HG03442 (cell line): Measurements from ENCODE around the gene DOK5.

Source experiments
- ATAC-seq: cut with Tn5 transposase; IDR thresholded peaks from one replicate; pipeline ENCODE4 v1.9.1; 2021; ENCODE audit warnings: mild to moderate bottlenecking, moderate library complexity; ENCODE audit not compliant: unreplicated experiment

DOK5 gene

GRCh38 chr20:54640800-54641199 lies 165.4 kb downstream of the DOK5 start:
- ATAC-seq, result no peak

GRCh38 chr20:54642864-54643667 lies 167.7 kb downstream of the DOK5 start:
- ATAC-seq, result no peak

DNA sequence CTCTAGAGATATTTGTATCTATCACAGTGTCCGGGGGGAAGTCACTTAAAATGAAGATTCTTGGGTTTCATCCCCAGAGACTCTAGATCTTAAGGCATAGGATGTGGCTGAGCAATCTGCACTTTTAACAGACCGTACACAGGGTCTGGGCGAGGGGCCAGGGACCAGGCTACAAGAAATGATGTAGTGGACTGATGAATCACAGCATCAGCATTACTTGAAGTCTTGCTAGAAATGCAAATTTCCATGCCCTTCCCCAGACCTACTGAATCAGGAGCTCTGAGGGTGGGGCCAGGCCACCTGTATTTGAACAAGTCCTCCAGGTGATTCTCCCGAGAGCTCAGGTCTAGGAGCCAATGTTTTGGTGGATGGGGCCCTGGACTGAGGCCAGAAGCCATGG lies 168.4 kb downstream of the DOK5 start:
- no peak for ATAC-seq

DNA sequence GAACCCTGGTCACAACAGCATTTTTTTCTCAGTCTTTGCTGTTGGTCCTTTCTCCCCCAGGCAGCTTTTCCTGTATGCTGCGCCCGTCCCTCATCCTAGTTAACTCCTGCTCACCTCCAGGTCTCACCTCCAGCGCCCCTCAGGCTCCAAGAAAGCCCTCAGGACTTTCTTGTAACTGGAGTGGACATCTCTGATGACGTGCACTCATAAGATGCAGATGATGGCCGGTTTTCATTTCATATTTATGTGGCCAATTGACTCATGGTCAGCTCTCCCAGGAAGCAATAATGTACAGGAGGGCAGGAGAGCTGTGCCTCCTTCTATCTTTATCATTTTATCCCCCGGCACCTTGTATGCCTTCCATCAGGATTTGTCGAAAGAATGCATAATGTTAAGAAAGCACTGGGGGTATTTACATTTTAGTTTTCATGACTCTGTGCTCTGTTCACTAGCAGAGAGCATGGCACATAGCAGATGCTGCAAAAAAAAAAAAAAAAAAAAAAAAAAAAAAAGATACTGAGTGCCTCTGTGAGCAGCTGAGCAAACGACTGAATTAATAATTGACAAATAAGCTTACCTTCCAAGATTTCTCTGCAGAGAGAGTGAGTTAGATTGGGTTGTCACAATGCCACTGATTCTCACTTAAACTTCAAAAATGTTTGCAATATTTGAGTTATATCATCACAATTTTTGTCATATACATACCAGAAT lies 170.2 kb downstream of the DOK5 start:
- no peak for ATAC-seq

- ATAC-seq, result no peak
Measured at GRCh38 chr20:54646156-54646517, 170.7 kb downstream of the DOK5 start.

GRCh38 chr20:54648421-54649142 lies 173.2 kb downstream of the DOK5 start:
- no peak for ATAC-seq

DNA sequence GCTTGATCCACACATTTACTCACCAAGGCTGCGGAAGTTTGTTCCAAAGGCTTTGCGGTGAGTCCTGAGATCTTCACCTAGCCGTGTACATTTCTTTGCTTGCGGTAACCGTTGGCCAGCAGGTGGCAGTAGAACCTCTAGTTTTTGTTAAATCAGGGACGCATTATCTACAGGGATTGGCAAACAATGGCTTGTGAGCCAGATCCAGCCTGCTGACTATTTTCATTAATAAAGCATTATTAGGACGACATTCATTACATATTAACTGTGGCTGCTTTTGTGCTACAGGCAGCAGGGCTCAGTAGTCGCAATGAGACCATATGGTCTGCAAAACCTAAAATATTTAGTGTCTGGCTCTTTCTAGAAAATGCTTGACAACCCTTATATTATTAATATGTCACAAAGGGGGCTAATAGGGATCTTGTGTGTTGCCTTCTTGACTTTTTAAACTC lies 174.1 kb downstream of the DOK5 start:
- ATAC-seq, result peak; percentile 65

DNA sequence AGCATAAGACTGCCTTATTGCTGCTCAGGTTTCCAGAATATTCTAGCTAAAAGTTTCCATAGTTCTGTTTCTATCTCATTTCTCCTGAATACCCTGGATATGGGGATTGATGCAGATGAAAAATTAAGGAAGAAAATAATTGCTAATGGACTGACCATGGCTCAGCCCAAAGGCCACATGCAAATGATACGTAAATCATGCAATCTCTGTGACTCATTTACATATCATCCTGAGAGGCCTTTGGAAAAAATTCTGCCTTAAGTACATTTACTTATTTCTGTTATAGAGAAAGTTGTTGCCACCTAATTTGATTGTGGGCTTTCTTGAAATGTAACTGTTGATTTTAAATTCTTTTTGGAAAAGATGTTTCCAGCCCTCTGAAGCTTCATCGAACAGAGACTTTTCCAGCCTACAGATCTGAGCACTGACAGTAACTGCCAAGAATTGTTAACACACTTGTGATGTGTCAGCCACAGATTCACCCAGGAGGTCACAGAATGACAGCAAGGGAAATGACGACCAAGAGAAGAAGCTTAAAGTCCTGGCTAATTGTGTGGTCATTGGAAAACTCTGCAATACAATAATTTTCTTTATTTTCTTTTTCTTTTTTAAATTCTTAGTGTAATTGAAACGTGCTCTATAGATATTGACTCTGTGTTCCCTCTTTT lies 174.8 kb downstream of the DOK5 start:
- ATAC-seq, result no peak

DNA sequence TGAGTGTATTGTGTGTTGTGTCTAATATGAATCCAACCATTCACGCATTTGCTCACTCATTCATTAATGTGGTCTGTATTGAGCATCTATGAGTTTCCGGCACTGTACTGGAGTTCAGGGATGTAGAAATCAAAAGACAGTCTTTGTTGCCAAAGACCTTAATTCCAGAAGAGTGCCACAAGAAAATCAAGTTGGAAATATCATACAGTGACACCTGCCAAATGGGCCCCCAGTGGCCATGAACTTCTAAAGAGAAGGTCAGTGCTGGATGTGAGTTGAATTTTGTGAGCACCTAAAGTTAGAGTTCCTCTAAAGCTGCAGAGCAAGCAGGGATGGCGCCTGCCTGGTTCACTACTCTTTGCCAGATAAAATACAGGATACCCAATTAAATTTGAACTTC lies 175.9 kb downstream of the DOK5 start:
- ATAC-seq, result no peak

DNA sequence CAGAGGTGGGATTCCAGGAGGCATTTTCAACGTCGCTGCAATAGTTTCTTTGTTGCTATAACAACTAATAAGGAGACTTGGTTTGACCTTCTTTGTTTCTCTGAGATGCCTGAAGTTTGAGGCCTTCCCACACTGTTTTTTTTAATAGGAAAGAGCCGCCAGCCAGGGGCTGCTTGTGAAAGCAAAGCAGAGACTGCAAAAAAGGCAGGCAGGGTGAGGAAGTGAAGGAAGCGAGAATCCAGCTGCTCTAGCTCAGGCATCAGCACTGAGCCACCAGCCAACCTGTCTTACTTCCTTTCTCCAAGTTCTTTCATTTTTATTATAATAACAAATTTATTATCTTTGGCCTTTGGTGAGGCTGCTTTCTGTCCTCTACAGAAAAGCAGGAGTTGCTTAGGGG lies 179.1 kb downstream of the DOK5 start:
- no peak for ATAC-seq

DNA sequence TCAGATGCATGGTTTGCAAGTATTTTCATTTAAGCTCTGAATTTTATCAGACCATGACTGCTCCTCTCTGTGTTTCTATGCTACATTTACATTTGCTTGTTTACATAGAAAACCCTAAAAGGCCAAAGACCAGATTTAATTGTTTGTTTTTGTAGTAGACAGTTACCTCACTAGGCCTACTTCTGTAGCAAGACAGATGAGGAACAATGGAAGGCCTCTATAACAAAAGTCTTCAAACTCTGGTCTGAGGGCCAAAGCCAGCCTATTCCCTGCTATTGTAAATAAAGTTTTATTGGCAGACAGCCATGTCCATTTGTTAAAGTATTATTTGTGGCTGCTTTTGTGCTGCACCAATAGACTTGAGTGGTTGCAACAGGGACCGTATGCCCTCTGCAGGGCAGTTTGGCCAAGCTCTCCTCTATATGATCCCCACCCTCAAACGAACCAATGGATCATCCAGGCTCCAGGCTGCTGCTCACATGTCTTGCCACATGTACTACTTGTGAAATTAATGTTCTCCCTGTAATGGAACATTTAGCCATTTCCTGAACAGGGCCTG lies 182.0 kb downstream of the DOK5 start:
- ATAC-seq, result no peak

GRCh38 chr20:54658525-54658924 lies 183.1 kb downstream of the DOK5 start:
- ATAC-seq, result no peak

DNA sequence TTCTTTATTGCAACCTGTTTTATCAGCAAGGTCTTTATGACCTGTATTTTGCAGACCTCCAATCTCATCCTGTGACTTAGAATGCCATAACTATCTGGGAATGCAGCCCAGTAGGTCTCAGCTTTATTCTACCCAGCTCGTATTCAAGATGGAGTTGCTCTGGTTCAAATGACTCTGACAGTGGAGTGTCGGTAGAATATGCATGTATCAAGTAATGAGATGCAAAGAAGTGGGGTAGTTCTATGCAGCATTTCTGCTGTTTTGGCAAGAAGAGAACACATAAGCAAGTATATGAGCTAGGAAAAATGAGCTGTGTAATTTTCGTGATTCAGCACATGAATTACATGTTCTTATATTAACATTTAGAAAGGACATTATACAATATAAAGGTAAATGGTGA lies 185.9 kb downstream of the DOK5 start:
- no peak for ATAC-seq

DNA sequence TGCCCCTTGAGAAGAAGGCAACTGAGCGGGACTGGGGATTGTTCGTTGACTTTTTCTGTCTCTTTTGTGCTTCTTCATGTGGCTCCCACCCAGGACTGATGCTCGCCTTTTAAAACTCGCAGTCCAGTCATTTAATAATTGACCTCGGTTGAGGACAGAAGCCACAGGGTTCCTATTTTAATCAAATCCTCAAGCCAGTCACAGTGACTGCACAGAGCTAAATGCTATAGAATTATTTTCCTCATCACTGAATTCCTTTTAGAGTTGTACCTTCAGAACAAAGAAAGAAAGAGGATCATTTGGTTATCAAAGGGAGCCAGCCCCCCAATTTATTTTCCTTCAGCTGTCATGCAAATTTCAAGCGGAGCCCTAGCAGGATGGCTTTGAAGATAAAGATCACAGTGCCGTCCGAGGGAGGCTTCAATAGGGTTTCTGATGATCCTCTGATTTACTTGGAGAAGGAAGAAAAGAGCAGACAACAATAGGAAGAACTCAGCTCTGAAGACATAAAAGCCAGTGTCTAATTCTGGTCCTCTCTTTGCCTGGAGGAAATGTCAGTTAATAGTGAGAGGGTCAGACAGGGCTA lies 186.6 kb downstream of the DOK5 start:
- ATAC-seq, result no peak

GRCh38 chr20:54665812-54666211 lies 190.4 kb downstream of the DOK5 start:
- ATAC-seq, result no peak

DNA sequence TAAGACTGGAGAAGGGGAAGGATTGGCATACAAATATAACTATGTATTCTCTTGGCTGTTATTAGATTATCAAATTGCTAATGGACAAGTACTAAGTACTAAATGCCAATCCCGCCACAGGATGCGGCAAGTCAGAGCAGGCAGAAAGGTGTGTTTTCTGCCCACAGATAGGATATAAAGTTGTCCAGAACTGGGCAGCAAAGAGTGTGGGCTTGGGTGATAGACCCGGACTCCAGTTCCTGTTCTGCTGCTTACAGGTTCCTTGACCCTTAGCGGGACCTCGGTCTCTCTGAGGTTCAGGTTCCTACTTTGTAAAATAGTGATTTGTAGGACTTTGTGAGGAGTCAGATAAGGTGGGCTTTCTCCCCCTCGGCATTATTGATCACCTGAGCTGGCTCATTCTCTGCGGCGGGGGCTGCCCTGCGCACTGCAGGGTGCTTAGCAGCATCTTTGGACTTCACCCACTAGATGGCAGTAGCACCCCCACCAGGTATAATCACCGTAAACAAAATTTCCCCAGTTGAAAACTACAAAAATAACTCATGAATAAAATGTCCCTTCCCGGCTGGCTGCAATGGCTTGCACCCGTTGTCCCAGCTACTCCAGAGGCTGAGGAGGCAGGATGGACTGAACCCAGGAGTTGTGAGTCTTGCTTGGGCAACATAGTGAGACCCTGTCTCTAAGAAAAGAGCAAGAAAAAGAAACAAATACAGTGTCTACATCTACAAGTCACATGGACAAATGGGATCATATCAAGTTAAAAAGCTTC lies 193.1 kb downstream of the DOK5 start:
- ATAC-seq, result peak; percentile 64

GRCh38 chr20:54669040-54669363 lies 193.6 kb downstream of the DOK5 start:
- ATAC-seq, result no peak

DNA sequence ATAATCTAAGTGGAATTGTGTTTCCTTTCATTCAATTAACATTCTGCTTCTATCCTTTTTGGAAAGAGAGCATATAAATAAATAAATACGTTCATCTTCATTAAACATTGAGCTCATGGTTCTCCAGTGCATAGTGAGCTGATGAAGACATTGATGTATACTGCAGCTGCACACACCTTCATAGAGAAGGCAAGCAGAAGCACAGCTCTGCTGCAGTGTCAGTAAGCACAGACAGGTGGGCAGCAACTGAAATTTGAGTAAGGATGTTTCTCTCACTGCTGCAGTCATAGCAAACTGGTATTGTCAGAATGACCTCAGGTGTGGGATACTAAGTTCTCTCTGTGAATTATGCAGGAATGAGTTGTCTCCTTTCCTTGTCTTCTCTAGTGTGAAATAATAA lies 202.9 kb downstream of the DOK5 start:
- no peak for ATAC-seq

- no peak for ATAC-seq
Measured at GRCh38 chr20:54680439-54680838, 205.0 kb downstream of the DOK5 start.
